OCI-LY1 (cell line): ENCODE results near the gene DPF1.

Source experiments
- CTCF ChIP-seq: fragments of 200-600 bp; sonication (generic), shearing (Covaris generic); IDR thresholded peaks from 2 replicates; pipeline ENCODE4 v1.5.1; 2017; ENCODE audit warnings: mild to moderate bottlenecking, antibody characterized with exemption, low read length, moderate library complexity, mixed read lengths
- EZH2 ChIP-seq: fragments of 200-600 bp; sonication (generic), shearing (Covaris generic); IDR thresholded peaks from 2 replicates; pipeline ENCODE4 v1.8.0; 2017; ENCODE audit warnings: borderline replicate concordance, mixed run types, mild to moderate bottlenecking, antibody characterized with exemption, low read length, moderate library complexity, mixed read lengths

- TF ChIP-seq CTCF: no peak
- TF ChIP-seq EZH2: no peak
Observed at GRCh38 chr19:38267761-38268483, 43.9 kb upstream of the DPF1 start.
